GM20431 (cell line): ENCODE data around the gene SLC13A3.
"Not testable (repeated sequence)": the region's sequence is repeated elsewhere in the genome, so short reads cannot be mapped to it uniquely, and the experiment has no call there.

Source experiments
- in situ Hi-C: fragments of 300-500 bp; cut with MseI, MboI; formaldehyde crosslinking; loops from one replicate; pipeline ENCODE4 v1.15.0; 2020; ENCODE audit warnings: low sequenced_read_pairs; ENCODE audit not compliant: unreplicated experiment

The SLC13A3 gene

DNA sequence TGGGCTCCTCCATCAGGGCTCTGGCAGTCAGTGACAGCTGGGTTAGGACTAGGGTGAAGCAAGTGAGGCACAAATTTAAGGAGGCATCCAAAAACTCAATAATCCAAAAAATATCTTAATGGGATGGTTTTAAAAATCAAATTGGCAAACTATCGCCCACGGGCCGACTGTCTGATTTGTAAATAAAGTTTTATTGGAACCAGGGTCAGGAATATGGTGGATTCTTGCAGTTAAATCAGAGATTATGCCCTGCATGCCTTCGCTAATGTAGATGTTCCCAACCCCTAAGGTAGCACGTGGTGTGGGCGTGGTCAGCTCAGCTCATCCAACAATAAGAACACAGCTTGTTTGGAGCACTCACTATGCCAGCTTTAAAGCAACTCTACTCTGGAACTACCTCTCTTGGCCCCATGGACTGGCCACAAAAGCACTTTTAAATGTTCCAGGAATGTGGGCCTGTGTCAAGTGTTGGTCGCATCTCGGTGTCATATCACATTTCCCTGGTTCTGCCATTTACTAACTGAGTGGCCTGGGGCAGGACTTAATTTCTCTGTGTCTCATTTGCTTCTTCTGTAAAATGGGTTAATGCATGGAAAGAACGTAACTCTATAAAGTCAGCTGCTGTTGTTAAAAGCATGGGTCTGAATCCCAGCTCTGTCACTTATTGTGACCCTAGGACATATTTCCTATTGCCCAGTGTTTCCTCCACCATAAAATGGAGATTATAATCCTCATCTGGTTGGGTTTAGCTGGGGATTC, 31.0 kb upstream of the SLC13A3 start:
- in situ Hi-C loops: loop anchor here (10.0 kb wide), 1 partner anchor 157 kb away; no protein-coding TSS in a partner anchor

DNA sequence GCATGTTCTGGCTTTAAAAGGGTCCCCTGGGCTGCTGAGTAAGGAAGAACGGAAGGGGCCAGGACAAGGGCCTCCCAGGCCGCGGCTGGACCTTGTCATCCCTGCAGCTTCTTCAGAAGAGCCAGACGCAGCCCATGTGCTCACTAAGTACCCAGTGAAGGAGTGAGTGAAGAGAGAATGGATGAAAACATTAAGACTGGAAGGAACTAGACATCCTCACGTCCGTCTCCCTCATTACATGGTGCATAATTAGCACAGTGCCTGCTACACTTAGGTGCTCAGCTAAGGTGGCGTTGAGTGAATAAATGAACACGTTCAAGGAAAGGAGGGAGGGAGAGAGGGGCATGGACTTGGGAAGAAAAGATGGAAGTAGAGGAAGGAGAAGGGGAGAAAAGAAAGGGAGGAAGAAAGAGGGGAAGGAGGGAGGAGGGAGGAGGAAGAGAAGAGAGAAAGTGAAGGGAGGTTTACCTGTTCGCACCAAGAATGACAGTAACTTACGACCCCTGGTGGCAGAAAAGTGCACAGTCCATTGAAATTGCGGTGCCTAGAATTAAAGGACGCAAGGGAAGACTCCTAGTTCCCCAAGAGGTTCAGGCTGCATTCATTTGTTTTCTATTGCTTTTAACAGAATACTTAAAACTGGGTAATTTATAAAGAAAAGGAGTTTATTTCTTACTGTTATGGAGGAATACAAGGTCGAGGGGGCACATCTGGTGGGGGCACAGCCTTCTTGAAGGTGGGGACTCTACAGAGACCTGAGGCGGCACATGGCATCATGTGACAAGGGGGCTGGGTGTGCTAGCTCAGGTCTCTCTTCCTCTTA, 30.0 kb upstream of the SLC13A3 start:
- in situ Hi-C loops: loop anchor here (10.0 kb wide), 1 partner anchor 156 kb away; no protein-coding TSS in a partner anchor

- in situ Hi-C loops: loop anchor here (10.0 kb wide), 1 partner anchor 156 kb away; no protein-coding TSS in a partner anchor
Observed at GRCh38 chr20:46680684-46681031, 29.4 kb upstream of the SLC13A3 start.

- in situ Hi-C loops: no loop called here
Observed at GRCh38 chr20:46678516-46678915, 27.3 kb upstream of the SLC13A3 start.

- in situ Hi-C loops: no loop called here
Observed at GRCh38 chr20:46677608-46678007, 26.3 kb upstream of the SLC13A3 start.

- in situ Hi-C loops: not testable (repeated sequence)
Observed at GRCh38 chr20:46676649-46677316, 25.5 kb upstream of the SLC13A3 start.

- in situ Hi-C loops: no loop called here
Observed at GRCh38 chr20:46674253-46675083, 23.2 kb upstream of the SLC13A3 start.

DNA sequence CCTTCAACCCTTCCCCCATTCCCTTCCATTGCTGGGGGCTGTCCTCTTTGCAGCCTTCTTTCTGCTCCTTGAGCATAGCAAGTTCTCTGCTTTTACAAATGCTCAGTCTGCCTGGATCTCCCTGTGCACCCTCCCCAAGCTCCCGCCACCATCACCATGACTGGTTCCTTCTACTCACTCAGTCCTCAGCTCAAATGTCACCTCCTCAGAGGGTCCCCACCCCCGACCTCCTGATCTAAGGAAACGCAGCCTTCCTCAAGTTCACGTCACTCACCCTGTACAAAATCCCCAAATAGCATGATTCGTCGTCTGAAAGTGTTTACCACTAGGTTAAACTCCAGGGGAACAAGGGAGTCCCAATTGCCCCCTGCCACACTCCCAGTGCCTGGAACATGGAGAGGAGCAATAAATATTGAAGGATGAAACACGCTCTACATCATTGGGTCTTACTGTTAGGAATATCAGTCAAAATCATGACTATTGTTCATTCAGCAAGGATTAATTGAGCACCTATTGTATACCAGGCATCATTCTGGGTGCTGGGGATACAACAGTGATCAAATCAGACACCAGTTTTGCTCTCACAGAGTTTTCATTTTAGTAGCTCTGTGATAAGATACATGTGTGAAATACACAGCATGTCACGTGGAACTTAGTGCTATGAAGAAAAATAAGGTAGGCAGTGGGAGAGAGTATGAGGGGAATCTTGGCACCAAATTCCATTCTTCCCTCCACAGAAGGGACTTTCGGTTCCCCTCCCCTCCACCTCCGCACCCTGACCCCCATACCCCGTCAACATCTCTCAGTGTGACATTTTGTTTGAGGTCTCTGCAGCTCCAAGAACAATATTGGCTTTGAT, 22.4 kb upstream of the SLC13A3 start:
- in situ Hi-C loops: no loop called here

- in situ Hi-C loops: no loop called here
Observed at GRCh38 chr20:46672543-46673148, 21.4 kb upstream of the SLC13A3 start.

- in situ Hi-C loops: no loop called here
Observed at GRCh38 chr20:46671866-46672542, 20.7 kb upstream of the SLC13A3 start.

DNA sequence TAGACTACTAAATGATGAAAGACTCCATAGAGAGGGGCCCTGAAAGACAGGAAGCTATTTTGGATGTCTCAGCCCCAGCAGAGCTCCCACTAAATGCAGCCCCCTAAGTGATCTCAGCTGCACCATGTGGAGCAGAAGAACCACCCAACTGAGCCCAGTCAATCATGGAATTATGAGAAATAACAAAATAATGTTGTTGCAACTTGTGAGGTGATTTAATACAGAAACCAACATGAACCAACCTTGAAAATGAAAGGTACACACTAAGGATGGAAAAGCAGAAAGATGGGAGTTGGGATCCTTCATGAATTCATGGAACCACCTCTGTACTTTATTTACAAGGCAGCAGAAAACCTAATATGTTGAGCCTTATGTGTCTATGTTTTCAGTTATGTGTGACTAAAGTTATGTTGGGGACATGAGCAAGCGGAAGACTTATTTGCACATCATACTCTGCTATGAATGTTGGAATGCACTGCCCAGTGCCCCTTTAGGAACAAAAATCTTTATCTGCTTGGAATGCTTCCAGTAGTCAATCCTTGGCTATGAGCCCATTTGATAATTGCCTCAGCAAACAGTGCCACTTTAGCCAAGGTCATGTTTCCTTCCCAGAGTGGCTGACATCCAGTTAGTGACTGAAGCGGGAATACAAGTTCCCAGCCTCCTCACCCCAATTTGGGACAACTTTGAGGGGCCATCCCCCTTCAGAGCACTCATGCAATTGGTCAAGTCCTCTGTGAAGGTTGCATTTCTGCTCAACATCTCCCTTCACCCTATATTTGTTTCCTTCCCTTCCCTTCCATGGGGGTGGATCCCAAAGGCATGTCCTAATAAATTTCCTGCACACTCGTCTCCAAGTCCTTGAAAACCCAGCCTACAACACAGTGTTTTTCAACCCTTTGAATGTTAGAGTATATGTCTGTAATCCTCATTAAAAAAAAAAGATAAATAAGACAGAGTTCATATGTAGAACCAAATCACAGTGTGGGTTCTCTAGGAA, 19.6 kb upstream of the SLC13A3 start:
- in situ Hi-C loops: no loop called here

- in situ Hi-C loops: no loop called here
Observed at GRCh38 chr20:46670228-46670584, 18.9 kb upstream of the SLC13A3 start.

DNA sequence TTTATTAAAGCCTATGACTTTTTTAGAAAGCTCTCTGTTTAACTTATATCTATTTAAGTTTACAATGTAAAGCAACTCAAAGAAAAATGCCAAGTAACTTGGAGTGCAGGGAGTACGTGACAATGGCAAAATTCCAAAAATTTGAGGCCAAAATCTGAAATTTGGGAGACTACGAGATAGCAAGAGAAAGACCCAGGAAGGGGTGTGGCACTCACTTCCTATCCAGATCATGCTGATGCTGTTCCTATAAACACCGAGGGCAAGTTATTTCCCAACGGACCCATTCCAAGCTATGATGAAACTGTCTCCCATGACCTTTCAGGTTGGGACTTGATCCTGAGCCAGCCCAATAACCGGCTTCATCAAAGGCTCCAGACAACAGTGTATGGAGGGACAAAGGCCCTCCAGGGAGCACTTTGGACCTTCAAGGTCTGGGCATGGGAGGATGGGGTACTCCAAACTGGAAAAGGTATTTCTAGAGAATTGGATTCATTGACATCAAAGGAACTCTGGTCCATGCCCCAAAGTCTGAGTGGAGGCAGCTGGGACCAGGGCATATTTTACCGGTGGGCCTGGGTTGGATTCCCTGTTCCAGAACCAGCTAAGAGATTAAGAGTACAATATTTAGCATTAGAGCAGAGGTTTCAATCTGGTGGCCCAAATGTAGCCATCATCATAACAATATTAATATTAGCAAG, 15.7 kb upstream of the SLC13A3 start:
- in situ Hi-C loops: no loop called here

DNA sequence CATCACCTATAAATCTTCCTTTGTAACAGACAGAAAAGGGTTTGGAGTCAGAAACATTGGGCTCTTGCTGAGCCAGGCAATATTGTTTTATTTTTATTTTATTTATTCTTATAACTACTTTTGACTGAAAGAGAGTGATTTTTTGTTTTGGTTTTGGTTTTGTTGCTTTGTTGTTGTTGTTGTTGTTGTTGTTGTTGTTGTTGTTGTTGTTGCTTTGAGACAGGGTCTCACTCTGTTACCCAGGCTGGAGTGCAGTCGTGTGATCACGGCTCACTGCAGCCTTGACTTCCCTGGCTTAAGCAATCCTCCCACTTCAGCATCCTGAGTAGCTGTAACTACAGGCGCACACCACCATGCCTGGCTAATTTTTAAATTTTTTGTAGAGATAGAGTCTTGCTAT, 15.0 kb upstream of the SLC13A3 start:
- in situ Hi-C loops: no loop called here

DNA sequence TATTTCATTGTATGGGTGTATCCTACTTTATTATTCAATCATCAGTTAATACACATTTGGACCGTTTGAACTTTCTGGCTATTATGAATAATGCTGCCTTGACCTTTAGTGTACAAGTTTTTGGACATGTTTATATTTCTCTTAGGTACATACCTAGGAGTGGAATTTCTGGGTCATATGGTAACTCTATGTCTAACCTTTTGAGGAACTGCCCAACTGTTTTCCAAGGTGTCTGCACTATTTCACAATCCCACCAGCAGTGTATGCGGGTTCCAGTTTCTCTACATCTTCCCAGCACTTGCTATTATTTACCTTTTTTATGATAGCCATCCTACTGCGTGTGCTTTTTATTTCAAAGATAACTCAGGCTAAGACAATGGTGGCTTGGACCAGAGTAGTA, 14.3 kb upstream of the SLC13A3 start:
- in situ Hi-C loops: no loop called here

DNA sequence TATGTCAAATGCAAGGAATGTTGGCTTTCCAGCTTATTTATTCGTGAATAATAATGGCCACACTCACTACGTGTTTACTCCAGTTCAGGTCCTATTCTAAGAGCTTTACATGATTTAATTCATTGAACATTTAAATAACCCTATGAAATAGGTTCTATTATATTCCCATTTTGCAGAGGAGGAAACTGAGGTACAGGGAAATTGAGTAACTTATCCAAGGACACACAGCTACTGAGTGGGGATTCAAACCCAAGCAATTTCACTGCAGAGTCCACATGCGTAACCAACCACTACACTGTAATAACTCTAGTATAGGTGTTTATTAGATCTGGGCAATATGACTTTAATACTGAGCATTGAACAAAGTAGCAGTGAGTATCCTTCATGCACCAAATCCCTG, 12.3 kb upstream of the SLC13A3 start:
- in situ Hi-C loops: no loop called here
